Measurements from ENCODE around the gene JCAD.

Gene JCAD

GRCh38 chr10:30047430-30047829 is 12.0 kb downstream of the JCAD start:
- peaks cover 2% of the 10 kb centered on the region for H3K36me3 Mint-ChIP-seq (ENCODE audit: insufficient read depth)
- H3K4me1 Mint-ChIP-seq (ENCODE audit: low read depth in 2 of 2), result peaks cover 19 to 23% of the 10 kb centered on the region in 2 donors
- no peak for ATAC-seq (replicated peaks)
- no peak overlapping the region for H3K4me3 Mint-ChIP-seq
- H3K27me3 Mint-ChIP-seq, result peaks cover 81 to 96% of the 10 kb centered on the region in 2 donors
- H3K9me3 Mint-ChIP-seq, result no peaks in the 10 kb centered on the region
- no peak for DNase-seq
- H3K27ac Mint-ChIP-seq, result no peak overlapping the region

- Mint-ChIP-seq H3K4me1 (ENCODE audit: low read depth in 2 of 2) (peaks cover 19 to 23% of the 10 kb centered on the region in 2 donors), H3K4me3 (no peak overlapping the region), H3K9me3 (no peaks in the 10 kb centered on the region), H3K36me3 (ENCODE audit: insufficient read depth) (no peaks in the 10 kb centered on the region), H3K27me3 (peaks cover 79 to 98% of the 10 kb centered on the region in 2 donors), H3K27ac (no peak overlapping the region)
- ATAC-seq (replicated peaks), result no peak
- DNase-seq, result no peak
Observed at GRCh38 chr10:30046476-30046875, 12.9 kb downstream of the JCAD start.

- no peak for ATAC-seq (replicated peaks)
- no peak overlapping the region for H3K27ac Mint-ChIP-seq
- peaks cover 74 to 100% of the 10 kb centered on the region in 2 donors for H3K27me3 Mint-ChIP-seq
- H3K4me1 Mint-ChIP-seq (ENCODE audit: low read depth in 2 of 2), result peaks cover 19 to 23% of the 10 kb centered on the region in 2 donors
- no peaks in the 10 kb centered on the region for H3K9me3 Mint-ChIP-seq
- H3K36me3 Mint-ChIP-seq (ENCODE audit: insufficient read depth), result no peaks in the 10 kb centered on the region
- H3K4me3 Mint-ChIP-seq, result no peak overlapping the region
- DNase-seq, result no peak
Observed at GRCh38 chr10:30045961-30046360, 13.4 kb downstream of the JCAD start.

GRCh38 chr10:30043476-30044270 is 15.7 kb downstream of the JCAD start:
- H3K36me3 Mint-ChIP-seq (ENCODE audit: insufficient read depth), result no peaks in the 10 kb centered on the region
- no peak for ATAC-seq (replicated peaks)
- no peak overlapping the region for H3K4me3 Mint-ChIP-seq
- H3K9me3 Mint-ChIP-seq, result no peaks in the 10 kb centered on the region
- DNase-seq, result no peak
- H3K27me3 Mint-ChIP-seq, result peaks cover 67 to 100% of the 10 kb centered on the region in 2 donors
- H3K27ac Mint-ChIP-seq, result no peak overlapping the region
- peaks cover 15 to 16% of the 10 kb centered on the region in 2 donors for H3K4me1 Mint-ChIP-seq (ENCODE audit: low read depth in 2 of 2)

DNA sequence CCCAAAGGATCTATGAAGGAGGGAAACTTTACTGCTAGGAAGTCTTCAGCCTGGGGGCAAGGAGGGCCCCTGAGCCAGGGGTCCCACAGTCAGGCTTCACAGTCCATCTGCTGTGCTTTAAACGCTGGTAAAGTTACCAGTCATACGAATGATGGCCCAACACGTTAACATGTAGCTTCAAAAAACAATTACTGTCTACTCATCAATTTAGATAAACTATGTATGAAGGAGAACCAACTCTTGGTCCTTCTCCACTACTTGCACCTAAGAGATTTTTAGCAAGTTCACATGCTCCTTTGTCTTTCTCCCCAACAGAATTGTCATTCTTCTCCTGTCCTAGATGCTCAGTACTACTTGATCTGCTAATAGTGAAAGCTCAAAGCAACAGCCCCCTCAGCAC is 16.6 kb downstream of the JCAD start:
- ATAC-seq (replicated peaks) (no peak), DNase-seq (no peak)
- Mint-ChIP-seq H3K27me3 (peaks cover 67 to 100% of the 10 kb centered on the region in 2 donors), H3K36me3 (ENCODE audit: insufficient read depth) (peaks cover 5% of the 10 kb centered on the region), H3K9me3 (no peaks in the 10 kb centered on the region), H3K27ac (no peak overlapping the region), H3K4me3 (no peak overlapping the region), H3K4me1 (ENCODE audit: low read depth in 2 of 2) (peaks cover 6 to 15% of the 10 kb centered on the region in 2 donors)

DNA sequence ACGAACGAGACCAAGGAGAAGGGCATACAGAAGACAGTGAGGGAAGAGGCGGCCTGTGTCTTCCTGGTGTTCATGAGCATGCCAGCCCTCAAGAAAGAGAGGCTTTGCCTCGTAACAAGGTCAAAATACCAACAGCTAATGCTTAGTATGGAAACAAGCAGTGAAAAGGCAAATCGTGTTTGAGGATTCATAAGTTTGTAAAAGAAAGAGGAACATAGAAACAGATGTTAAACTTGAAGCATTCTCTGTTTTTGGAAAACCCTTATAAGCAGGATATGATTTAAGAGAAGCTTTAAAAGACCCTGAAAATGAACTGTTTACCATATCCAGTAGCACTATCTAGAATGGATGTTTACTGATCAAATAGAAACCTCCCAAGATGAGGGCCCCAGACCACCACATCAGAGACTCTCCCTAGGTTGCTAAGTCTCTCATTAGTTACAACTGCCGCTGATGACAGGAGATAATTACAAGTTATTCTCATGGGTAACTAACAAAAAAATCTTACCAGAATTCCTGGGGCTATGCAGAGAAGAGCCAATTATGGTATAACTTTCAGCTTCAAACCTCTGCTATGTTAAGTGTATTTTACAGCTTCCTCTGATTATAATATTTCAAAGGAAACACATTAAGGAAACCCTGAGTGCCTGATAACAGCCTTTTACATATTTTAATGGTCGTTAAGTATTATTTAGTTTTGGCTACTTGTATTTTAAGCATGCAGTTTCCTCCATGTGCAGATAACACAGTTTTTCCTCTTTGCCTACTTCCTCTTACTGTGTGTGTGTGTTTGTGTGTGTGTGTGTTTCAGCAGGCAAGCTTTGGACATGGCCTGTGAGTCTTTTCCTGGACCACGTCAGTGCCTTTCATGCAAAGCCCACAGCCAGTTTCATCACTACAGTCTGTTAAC is 17.9 kb downstream of the JCAD start:
- no peak for ATAC-seq (replicated peaks)
- H3K27me3 Mint-ChIP-seq, result peaks cover 74 to 100% of the 10 kb centered on the region in 2 donors
- H3K9me3 Mint-ChIP-seq, result no peaks in the 10 kb centered on the region
- H3K4me3 Mint-ChIP-seq, result no peak overlapping the region
- no peak overlapping the region for H3K27ac Mint-ChIP-seq
- H3K4me1 Mint-ChIP-seq (ENCODE audit: low read depth in 2 of 2), result peaks cover 4 to 10% of the 10 kb centered on the region in 2 donors
- H3K36me3 Mint-ChIP-seq (ENCODE audit: insufficient read depth), result peaks cover 5% of the 10 kb centered on the region
- DNase-seq, result no peak

DNA sequence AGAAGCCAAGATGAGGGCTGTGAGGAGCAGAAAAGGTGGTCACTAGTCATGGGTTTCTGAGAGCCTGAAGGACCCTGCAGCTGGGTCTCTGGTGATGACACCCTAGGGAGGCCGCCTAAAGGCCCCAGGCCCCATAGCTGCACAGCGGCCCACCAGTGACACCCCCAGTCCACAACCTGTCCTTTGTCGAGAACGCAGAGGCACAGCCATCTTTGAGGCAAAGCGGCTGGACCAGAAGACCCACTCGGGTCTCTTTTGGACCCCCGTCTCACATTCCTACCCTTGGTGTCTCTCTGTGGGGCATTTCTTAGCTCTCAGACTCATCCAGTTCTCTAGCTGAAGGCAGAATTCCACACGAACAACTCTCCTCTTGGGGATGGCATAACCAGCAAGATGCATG is 18.8 kb downstream of the JCAD start:
- H3K4me3 Mint-ChIP-seq, result no peak overlapping the region
- peaks cover 4 to 10% of the 10 kb centered on the region in 2 donors for H3K4me1 Mint-ChIP-seq (ENCODE audit: low read depth in 2 of 2)
- peaks cover 69 to 100% of the 10 kb centered on the region in 2 donors for H3K27me3 Mint-ChIP-seq
- H3K36me3 Mint-ChIP-seq (ENCODE audit: insufficient read depth), result peaks cover 5% of the 10 kb centered on the region
- no peak overlapping the region for H3K27ac Mint-ChIP-seq
- no peaks in the 10 kb centered on the region for H3K9me3 Mint-ChIP-seq
- no peak for ATAC-seq (replicated peaks)
- no peak for DNase-seq

DNA sequence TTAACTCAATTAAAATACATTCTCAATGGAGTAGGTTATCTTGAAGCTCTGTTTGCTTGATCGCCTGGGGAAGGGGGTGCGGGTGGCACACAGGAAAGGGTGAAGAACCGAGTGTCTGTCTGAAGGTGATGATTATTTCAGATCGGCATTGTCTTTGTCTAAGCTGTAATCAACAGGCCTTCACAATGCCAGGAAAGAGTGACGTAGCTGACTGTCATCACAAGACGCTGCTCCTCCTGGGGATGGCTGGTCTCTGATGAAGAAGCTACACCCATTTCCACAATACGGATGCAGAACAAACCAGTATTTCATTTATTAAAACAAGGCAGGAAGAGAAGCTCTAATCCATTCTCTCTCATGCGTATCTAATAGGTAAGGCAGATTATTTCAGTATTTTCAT is 19.4 kb downstream of the JCAD start:
- no peaks in the 10 kb centered on the region for H3K9me3 Mint-ChIP-seq
- no peak for DNase-seq
- H3K4me3 Mint-ChIP-seq, result no peak overlapping the region
- ATAC-seq (replicated peaks), result no peak
- peaks cover 5 to 12% of the 10 kb centered on the region in 2 donors for H3K4me1 Mint-ChIP-seq (ENCODE audit: low read depth in 2 of 2)
- no peak overlapping the region for H3K27ac Mint-ChIP-seq
- H3K36me3 Mint-ChIP-seq (ENCODE audit: insufficient read depth), result peaks cover 5% of the 10 kb centered on the region
- H3K27me3 Mint-ChIP-seq, result peaks cover 69 to 100% of the 10 kb centered on the region in 2 donors

DNA sequence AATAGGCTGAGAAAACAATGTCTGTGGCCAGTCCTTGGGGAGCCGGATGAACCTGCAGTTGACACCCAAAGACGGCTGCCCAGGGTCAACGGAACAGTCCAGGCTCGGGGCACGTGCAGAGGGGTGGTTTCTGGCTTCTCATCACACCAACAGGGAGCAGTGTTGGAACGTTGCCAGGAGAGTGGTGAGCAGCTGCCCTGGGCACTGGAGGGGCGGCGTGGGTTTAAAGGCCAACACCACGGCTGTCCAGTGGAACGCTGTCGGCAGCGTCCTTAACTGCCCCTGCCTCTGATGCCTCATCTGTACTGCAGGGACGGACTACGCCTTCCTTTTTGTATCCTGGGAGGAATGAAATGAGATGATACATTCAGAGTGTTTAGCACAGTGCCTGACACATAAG is 19.8 kb downstream of the JCAD start:
- H3K36me3 Mint-ChIP-seq (ENCODE audit: insufficient read depth), result peaks cover 5% of the 10 kb centered on the region
- no peaks in the 10 kb centered on the region for H3K9me3 Mint-ChIP-seq
- no peak overlapping the region for H3K4me3 Mint-ChIP-seq
- peaks cover 9 to 16% of the 10 kb centered on the region in 2 donors for H3K4me1 Mint-ChIP-seq (ENCODE audit: low read depth in 2 of 2)
- H3K27me3 Mint-ChIP-seq, result peaks cover 69 to 100% of the 10 kb centered on the region in 2 donors
- ATAC-seq (replicated peaks) (no peak), DNase-seq (no peak)
- H3K27ac Mint-ChIP-seq, result no peak overlapping the region

DNA sequence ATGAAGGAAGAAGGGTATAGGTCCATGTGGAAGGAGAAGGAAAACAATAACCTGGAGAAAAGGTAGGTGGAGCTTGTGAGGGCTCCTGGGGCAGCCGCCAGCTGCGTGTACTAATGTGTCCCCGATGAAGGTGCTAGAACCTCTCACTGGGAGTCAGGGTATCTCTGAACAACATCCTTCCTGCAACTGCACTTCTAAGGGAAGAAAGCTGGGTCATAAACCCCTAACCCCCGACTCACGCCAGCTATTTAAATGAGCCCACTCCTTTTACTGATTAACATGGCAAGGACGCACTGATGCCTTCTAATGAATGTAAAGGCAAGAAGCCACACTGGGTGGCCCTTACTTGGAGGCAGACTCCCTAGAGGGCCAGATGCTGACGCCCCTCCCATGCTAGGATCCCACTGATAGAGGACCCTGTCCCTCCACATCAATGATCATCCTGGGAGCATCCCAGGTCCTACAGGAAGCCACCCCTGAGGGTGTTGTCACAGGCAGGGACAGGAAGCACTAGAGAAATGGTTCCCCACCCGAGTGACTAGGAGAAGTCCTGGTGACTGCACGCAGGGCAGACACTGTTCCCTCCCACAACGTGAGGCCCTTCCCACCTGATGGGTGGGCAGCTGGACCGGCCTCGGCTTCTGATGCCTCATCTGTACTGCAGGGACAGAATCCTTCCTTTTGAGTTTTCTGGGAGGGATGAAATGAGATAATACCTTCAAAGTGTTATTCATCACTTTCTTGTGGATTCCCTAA is 20.4 kb downstream of the JCAD start:
- ATAC-seq (replicated peaks), result no peak
- Mint-ChIP-seq H3K36me3 (ENCODE audit: insufficient read depth) (peaks cover 5% of the 10 kb centered on the region), H3K9me3 (no peaks in the 10 kb centered on the region), H3K27me3 (peaks cover 67 to 100% of the 10 kb centered on the region in 2 donors), H3K4me1 (ENCODE audit: low read depth in 2 of 2) (peaks cover 12 to 20% of the 10 kb centered on the region in 2 donors), H3K4me3 (no peak overlapping the region), H3K27ac (no peak overlapping the region)
- no peak for DNase-seq

DNA sequence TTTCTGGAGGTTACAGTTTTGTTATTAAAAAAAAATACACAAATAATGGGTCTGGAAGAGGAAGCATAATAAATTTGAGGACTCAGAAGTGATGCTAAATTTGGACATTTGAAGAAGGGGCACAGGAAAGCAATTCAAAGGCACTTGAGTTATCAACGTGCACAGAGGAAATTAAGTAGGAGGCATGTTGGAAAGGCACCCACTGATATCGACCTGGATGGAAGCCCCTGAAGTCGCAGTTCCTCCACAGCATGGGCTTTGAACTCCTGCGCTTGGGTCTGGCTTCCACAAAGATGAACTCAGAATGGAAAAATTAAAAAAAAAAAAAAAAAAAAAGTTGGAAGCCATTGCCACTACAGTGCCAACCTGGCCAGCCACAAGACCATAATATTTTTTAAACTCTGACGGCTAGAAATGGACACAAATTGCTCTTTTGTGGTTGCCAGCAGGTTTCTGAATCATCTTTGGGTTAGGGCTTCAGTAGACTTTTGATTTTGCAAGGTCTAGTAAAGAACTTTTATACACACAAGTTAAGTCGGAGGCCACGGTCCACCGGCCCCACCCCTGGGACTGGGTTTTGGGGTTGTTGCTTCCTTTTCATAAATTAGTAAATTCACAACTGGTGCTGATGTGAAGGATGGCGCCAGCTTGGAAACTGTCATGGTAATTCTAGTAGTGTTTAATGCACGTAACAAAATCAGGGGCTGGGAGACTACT is 21.6 kb downstream of the JCAD start:
- ATAC-seq (replicated peaks) (no peak), DNase-seq (no peak)
- Mint-ChIP-seq H3K27ac (no peak overlapping the region), H3K4me3 (no peak overlapping the region), H3K27me3 (peaks cover 70 to 100% of the 10 kb centered on the region in 2 donors), H3K4me1 (ENCODE audit: low read depth in 2 of 2) (peaks cover 12 to 26% of the 10 kb centered on the region in 2 donors), H3K9me3 (no peaks in the 10 kb centered on the region), H3K36me3 (ENCODE audit: insufficient read depth) (peaks cover 5% of the 10 kb centered on the region)

DNA sequence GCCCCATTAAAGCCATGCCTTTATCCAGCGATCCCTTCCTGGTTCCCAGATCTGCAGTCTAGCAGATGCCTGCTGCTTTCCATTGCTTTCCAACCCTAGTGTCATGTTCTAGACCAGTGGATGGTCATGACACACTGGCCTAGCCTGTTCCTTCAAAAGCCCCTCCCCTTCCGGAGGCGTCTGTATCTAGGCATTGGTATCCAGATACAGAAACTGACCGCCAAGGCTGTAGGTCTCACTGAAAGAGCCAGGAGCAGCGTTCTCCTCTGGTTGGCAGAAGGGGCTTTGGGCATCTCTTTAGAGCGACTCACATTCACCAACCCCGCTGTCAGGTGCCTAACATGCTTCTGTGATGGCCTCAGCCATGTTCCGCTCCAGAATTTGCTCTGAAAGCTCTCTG is 22.6 kb downstream of the JCAD start:
- Mint-ChIP-seq H3K27me3 (peaks cover 63 to 100% of the 10 kb centered on the region in 2 donors), H3K4me1 (ENCODE audit: low read depth in 2 of 2) (peaks cover 12 to 26% of the 10 kb centered on the region in 2 donors), H3K9me3 (no peaks in the 10 kb centered on the region), H3K27ac (no peak overlapping the region), H3K4me3 (no peak overlapping the region), H3K36me3 (ENCODE audit: insufficient read depth) (peaks cover 5% of the 10 kb centered on the region)
- DNase-seq (no peak), ATAC-seq (replicated peaks) (no peak)
